ENCODE measurements around the gene CACNA1C. TPM values are rescaled to one million over a fixed set of nuclear protein-coding genes. Genes with fewer than 3 reads are reported as not detected.
A peak's percentile ranks its signal among the peaks of the same experiment; 100 is the strongest.

The CACNA1C gene
- total and polyA plus RNA-seq, 10 of the 15 experiments (the other 5 are each of a cell fraction or from before 2014, with no cell fraction given): under 0.01 to 0.15 (median 0.09) TPM; not detected in 5

DNA sequence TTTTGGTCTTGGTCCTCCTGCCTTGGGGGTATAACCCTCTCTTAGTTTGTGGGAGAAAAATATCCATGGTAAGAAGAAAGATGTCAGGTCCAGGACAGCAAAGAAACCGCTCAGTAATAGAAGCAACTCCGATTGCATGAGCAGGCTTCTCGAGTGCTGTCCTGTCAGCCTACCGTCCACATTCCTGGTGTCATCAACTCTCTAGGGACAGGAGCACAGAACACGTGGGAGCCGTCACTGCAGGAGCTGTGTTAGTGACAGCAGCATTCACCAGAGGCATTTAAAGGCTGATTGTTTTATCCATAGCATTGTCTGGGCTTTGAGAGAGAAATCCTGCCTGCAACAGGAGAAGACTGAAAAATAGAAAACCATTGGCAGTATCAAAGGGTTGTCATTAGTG, 244.2 kb downstream of the CACNA1C start:
- 38% methylated on average over 6 of the region's 6 CpGs for WGBS (ENCODE audit: insufficient coverage, insufficient replicate concordance, low lambda C conversion rate, missing lambda C conversion rate)
- POLR2A ChIA-PET: no interaction called here
- Histone ChIP-seq H2AFZ (ENCODE audit: control insufficient read depth, low read depth, low read length) (no peak overlapping the region), H3K9me3 (replicated peaks; ENCODE audit: control insufficient read depth, insufficient read depth, low read length) (no peaks in the 10 kb centered on the region), H4K20me1 (ENCODE audit: control insufficient read depth, insufficient read depth) (no peaks in the 10 kb centered on the region), H3K4me1 (ENCODE audit: control insufficient read depth, insufficient read depth, low read length) (peaks cover 43% of the 10 kb centered on the region), H3K4me2 (ENCODE audit: control insufficient read depth, insufficient read depth) (peak overlapping the region; percentile 75; the same call in 1 of the 2 replicates), H3K27ac (ENCODE audit: control insufficient read depth, insufficient read depth) (no peak overlapping the region), H3K27me3 (replicated peaks in 1 of 2; ENCODE audit: control insufficient read depth in 2 of 2, insufficient read depth in 2 of 2, low read length in 1 of 2) (no peaks in the 10 kb centered on the region), H3K4me3 (no peak overlapping the region), H3K79me2 (ENCODE audit: control insufficient read depth, insufficient read depth, low read length) (no peaks in the 10 kb centered on the region), H3K9ac (ENCODE audit: control insufficient read depth, insufficient read depth, low read length) (no peak overlapping the region), H3K36me3 (ENCODE audit: control insufficient read depth in 2 of 2, insufficient read depth in 2 of 2, low read length in 1 of 2) (no peaks in the 10 kb centered on the region)
- in situ Hi-C loops (cut with MboI) (no loop called here), intact Hi-C loops (cut with micrococcal nuclease; ENCODE audit: unreplicated experiment) (loop anchor here (10.0 kb wide), 1 partner anchor 288 kb away; no protein-coding TSS in a partner anchor)
- SMC1A ChIA-PET (ENCODE audit: uncharacterized antibody, unreplicated experiment): no interaction called here
- BruUV-seq (replicated peaks): no TSS peak
- RAD21 ChIA-PET (ENCODE audit: unreplicated experiment): no interaction called here
- DNase-seq (ENCODE audit: low read depth, low spot score): no peak
- CTCF ChIA-PET: interaction anchor here (0.7 to 0.9 kb wide), 2 partner anchors 13 to 260 kb away, joined by 3 to 4 read pairs; no protein-coding TSS in a partner anchor
- no peak for FAIRE-seq
- ATAC-seq: no peak
- TF ChIP-seq FOXK2 (IDR thresholded peaks at IDR 0.05) (no peak), DPF2 (IDR thresholded peaks at IDR 0.05) (no peak), SREBF2 (IDR thresholded peaks at IDR 0.05; ENCODE audit: low read length) (no peak), CREM (IDR thresholded peaks at IDR 0.05; ENCODE audit: low read depth) (no peak), SIN3A (IDR thresholded peaks at IDR 0.05; ENCODE audit: low read depth, low read length) (no peak), HDAC2 (IDR thresholded peaks at IDR 0.05) (no peak), RB1 (IDR thresholded peaks at IDR 0.05; ENCODE audit: borderline replicate concordance) (no peak), MEF2A (IDR thresholded peaks at IDR 0.05; ENCODE audit: insufficient read depth, low read depth, low read length) (no peak), SPI1 (IDR thresholded peaks at IDR 0.05; ENCODE audit: borderline replicate concordance, insufficient read depth, low read depth, low read length) (no peak), BHLHE40 (IDR thresholded peaks at IDR 0.05; ENCODE audit: borderline replicate concordance in 1 of 2, low read depth in 2 of 2, low read length in 1 of 2) (no peak), ZNF207 (IDR thresholded peaks at IDR 0.05; ENCODE audit: borderline replicate concordance) (no peak), RCOR1 (conservative IDR thresholded peaks at IDR 0.05; ENCODE audit: low read depth, low read length) (no peak)
- TF ChIP-seq, protein P1, sequence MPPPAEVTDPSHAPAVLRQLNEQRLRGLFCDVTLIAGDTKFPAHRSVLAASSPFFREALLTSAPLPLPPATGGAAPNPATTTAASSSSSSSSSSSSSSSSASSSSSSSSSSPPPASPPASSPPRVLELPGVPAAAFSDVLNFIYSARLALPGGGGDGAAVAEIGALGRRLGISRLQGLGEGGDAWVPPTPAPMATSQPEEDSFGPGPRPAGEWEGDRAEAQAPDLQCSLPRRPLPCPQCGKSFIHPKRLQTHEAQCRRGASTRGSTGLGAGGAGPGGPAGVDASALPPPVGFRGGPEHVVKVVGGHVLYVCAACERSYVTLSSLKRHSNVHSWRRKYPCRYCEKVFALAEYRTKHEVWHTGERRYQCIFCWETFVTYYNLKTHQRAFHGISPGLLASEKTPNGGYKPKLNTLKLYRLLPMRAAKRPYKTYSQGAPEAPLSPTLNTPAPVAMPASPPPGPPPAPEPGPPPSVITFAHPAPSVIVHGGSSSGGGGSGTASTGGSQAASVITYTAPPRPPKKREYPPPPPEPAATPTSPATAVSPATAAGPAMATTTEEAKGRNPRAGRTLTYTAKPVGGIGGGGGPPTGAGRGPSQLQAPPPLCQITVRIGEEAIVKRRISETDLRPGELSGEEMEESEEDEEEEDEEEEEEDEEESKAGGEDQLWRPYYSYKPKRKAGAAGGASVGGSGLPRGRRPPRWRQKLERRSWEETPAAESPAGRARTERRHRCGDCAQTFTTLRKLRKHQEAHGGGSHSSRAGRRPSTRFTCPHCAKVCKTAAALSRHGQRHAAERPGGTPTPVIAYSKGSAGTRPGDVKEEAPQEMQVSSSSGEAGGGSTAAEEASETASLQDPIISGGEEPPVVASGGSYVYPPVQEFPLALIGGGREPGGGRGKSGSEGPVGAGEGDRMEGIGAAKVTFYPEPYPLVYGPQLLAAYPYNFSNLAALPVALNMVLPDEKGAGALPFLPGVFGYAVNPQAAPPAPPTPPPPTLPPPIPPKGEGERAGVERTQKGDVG (CRISPR knock-in tag; IDR thresholded peaks at IDR 0.05): no peak
- TF ChIP-seq, protein P2, sequence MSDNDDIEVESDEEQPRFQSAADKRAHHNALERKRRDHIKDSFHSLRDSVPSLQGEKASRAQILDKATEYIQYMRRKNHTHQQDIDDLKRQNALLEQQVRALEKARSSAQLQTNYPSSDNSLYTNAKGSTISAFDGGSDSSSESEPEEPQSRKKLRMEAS (IDR thresholded peaks at IDR 0.05; ENCODE audit: low read depth, low read length): no peak
- TF ChIP-seq, protein P3, sequence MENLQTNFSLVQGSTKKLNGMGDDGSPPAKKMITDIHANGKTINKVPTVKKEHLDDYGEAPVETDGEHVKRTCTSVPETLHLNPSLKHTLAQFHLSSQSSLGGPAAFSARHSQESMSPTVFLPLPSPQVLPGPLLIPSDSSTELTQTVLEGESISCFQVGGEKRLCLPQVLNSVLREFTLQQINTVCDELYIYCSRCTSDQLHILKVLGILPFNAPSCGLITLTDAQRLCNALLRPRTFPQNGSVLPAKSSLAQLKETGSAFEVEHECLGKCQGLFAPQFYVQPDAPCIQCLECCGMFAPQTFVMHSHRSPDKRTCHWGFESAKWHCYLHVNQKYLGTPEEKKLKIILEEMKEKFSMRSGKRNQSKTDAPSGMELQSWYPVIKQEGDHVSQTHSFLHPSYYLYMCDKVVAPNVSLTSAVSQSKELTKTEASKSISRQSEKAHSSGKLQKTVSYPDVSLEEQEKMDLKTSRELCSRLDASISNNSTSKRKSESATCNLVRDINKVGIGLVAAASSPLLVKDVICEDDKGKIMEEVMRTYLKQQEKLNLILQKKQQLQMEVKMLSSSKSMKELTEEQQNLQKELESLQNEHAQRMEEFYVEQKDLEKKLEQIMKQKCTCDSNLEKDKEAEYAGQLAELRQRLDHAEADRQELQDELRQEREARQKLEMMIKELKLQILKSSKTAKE (IDR thresholded peaks at IDR 0.05; ENCODE audit: low read depth, poor library complexity, severe bottlenecking): no peak

Measured in GM12878 (cell line).